Right ventricle myocardium inferior (tissue), 1 donor: ENCODE data around the gene NMT2. TPM values are rescaled to one million over a fixed set of nuclear protein-coding genes. Genes with fewer than 3 reads are reported as not detected.
A peak's percentile ranks its signal among the peaks of the same experiment; 100 is the strongest.
"Not testable (repeated sequence)": the region's sequence is repeated elsewhere in the genome, so short reads cannot be mapped to it uniquely, and the experiment has no call there.

Experiments
- ATAC-seq: fragments of 200-7000 bp; cut with Tn5 transposase; one replicate; pipeline ENCODE4 v1.9.1; 2020; ENCODE audit warnings: mild to moderate bottlenecking, moderate library complexity
- DNase-seq: peaks from one replicate; pipeline ENCODE4 v3.0.0; 2021; ENCODE audit errors: missing footprints
- intact Hi-C: fragments of 100-400 bp; cut with DNase I; formaldehyde crosslinking; loops from one replicate; pipeline ENCODE4 v1.11.0; 2022
- long read RNA-seq: library from polyadenylated mRNA; unstranded; transcript quantifications from one replicate; pipeline ENCODE4 v2.0.0, GENCODE V29; 2021
- total RNA-seq: library from RNA; stranded (reverse); fragmentation: NEBNext Ultra II Directional; extraction: Animal tissue kit (Norgen Biotek cat#: 25700); gene quantifications from one replicate; pipeline ENCODE4 v1.2.1, GENCODE V29; 2021
- donor health status: DM: no; HTN: yes; CAD: no; lungs with severe emphysema.

The NMT2 gene
- 14.3 TPM for total RNA-seq
- long read RNA-seq, partial matches to known transcripts, result 1 of 5 reads
- long read RNA-seq, other reads (novel, unspliced or antisense), result 1 of 5 reads

- ATAC-seq (peak; percentile 90), DNase-seq (peak; percentile 93)
- intact Hi-C loops, result loop anchor here (2.0 to 10.0 kb wide), 5 partner anchors 28 to 564 kb away; partner anchors contain the start of genes MEIG1 and SUV39H2
These were observed at the start of gene NMT2 for GRCh38 chr10:15168291-15168785. Gene NMT2, minus strand, starts transcription at chr10:15168693. Its CDS starts 81 bp downstream, at chr10:15168612.

GRCh38 chr10:15216700-15217099 is 48.2 kb upstream of the NMT2 start:
- ATAC-seq (no peak), DNase-seq (no peak)
- intact Hi-C loops, result no loop called here

DNA sequence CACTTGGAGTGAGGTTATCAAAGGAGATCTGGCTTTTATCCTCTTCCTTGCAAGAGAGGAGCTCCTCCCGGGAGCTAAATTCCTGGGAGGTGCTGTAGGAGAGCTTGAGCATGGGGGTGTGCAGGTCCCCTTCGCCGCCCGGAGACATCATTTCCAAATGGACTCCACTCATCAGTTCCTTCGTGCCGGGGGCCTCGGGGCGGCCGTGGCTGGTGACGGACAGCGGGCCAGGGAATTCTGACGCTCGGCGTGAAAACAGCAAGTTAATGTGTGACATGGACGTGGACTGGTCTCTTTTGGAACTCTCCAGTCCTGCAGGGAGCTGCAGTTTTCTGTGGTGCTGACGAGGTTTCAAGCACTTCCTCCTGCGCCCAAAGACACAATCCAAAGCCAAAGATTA is 45.7 kb upstream of the NMT2 start:
- intact Hi-C loops, result loop anchor here (5.0 kb wide), 1 partner anchor 203 kb away; no protein-coding TSS in a partner anchor
- ATAC-seq, result no peak

DNA sequence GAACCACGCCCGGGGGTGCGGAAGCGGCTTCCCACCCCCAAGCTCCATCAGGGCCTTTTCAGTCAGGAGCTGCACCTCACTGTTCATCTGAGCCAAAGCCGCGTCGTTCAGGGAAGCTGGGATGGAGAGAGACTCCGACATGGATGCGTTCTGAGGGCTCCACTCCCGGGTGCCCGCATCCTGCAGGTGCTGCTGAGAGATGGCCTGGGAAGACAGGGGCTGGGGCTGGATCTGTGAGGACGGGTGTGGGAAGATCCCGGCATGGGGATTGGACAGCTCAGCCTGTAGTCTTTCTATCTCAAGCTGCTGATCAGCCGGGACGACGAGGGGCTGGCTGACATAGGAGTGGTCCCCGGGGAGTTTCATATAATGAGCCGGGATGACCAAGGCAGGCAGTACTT is 45.0 kb upstream of the NMT2 start:
- no peak for DNase-seq
- intact Hi-C loops, result loop anchor here (5.0 kb wide), 1 partner anchor 204 kb away; no protein-coding TSS in a partner anchor
- ATAC-seq, result no peak

More for the DNA sequence above, 45.7 kb upstream of the NMT2 start:
- DNase-seq, result no peak

- no peak for ATAC-seq
- no peak for DNase-seq
- intact Hi-C loops, result loop anchor here (5.0 kb wide), 1 partner anchor 206 kb away; no protein-coding TSS in a partner anchor
These were observed 43.0 kb upstream of the NMT2 start for GRCh38 chr10:15211464-15211979.

GRCh38 chr10:15210521-15210920 is 42.0 kb upstream of the NMT2 start:
- ATAC-seq (no peak), DNase-seq (no peak)
- intact Hi-C loops, result loop anchor here (1.0 to 5.0 kb wide), 2 partner anchors 161 to 207 kb away; partner anchors contain the start of gene FAM171A1

- intact Hi-C loops, result loop anchor here (1.0 to 5.0 kb wide), 2 partner anchors 161 to 207 kb away; partner anchors contain the start of gene FAM171A1
- ATAC-seq (peak; percentile 85), DNase-seq (peak; percentile 73)
These were observed 41.5 kb upstream of the NMT2 start for GRCh38 chr10:15209827-15210509.

GRCh38 chr10:15208221-15208620 is 39.7 kb upstream of the NMT2 start:
- intact Hi-C loops, result no loop called here
- ATAC-seq, result no peak
- DNase-seq, result no peak

- DNase-seq, intact Hi-C loops, ATAC-seq: not testable (repeated sequence)
These were observed 38.9 kb upstream of the NMT2 start for GRCh38 chr10:15207410-15207809.

- intact Hi-C loops, result no loop called here
- DNase-seq, result no peak
- ATAC-seq, result no peak
These were observed 34.1 kb upstream of the NMT2 start for GRCh38 chr10:15202639-15203038.

GRCh38 chr10:15202301-15202621 is 33.8 kb upstream of the NMT2 start:
- ATAC-seq, DNase-seq, intact Hi-C loops: not testable (repeated sequence)

DNA sequence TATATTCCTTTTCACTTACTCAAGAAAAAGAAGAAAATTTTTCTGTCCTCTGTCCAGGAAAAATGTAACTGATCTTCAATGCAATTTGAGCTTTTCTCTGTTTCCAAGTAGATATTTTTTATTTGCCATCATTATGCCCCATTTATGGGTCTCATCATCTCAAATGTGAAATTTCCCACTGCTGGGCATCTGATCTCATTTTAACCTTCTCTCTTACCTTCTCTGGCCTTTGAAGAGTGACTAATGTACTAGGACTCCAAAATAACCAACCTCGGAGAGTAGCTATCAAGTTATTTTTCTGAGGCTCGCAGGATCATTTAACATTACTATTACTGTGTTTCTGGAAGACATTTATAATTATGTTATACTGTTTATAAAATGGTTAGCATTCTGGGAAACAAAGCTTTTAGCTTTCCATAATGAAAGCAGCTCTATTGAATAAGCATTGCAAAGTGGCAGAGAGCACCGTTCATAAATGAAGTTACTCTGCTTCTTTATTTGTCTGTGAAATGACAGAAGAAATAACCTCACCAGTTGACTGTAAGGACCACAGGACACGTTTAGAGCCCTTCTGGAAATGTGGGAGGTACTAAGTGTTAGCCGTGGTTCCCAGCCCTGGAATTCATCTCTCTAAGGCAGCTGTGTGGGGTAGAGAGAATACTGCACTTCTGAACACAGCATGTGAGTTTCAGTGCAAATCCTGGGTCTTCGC is 33.3 kb upstream of the NMT2 start:
- ATAC-seq, result no peak

GRCh38 chr10:15200626-15201025 is 32.1 kb upstream of the NMT2 start:
- DNase-seq (no peak), ATAC-seq (no peak)
- intact Hi-C loops, result no loop called here

More for the DNA sequence above, 33.3 kb upstream of the NMT2 start:
- DNase-seq, result no peak
- intact Hi-C loops, result no loop called here

DNA sequence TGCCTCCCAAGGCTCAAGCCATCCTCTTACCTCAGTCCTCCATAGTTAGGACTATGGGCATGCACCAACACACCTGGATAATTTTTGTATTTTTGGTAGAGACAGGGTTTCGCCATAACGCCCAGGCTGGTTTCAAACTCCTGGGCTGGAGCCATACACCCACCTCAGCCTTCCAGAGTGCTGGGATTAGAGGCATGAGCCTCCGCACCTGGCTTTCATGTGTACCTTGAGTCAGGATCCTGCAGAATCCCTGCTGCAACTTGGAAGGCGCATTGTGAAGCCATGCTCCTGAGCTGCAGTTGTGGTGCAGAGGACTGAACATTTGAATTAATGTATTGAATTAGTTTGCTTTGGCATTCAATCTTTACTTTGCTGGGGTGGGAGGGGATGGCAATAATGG is 29.4 kb upstream of the NMT2 start:
- DNase-seq (no peak), ATAC-seq (no peak)
- intact Hi-C loops, result loop anchor here (2.0 kb wide), 1 partner anchor 29 kb away; the partner anchor contains the start of gene NMT2

- intact Hi-C loops, result loop anchor here (2.0 kb wide), 1 partner anchor 28 kb away; the partner anchor contains the start of gene NMT2
- ATAC-seq (no peak), DNase-seq (no peak)
These were observed 28.8 kb upstream of the NMT2 start for GRCh38 chr10:15197276-15197675.

- DNase-seq (no peak), ATAC-seq (peak; percentile 44)
- intact Hi-C loops, result loop anchor here (2.0 kb wide), 1 partner anchor 27 kb away; the partner anchor contains the start of gene NMT2
These were observed 27.7 kb upstream of the NMT2 start for GRCh38 chr10:15196021-15196834.

GRCh38 chr10:15189133-15189885 is 20.8 kb upstream of the NMT2 start:
- intact Hi-C loops, result no loop called here
- no peak for ATAC-seq
- DNase-seq, result no peak

DNA sequence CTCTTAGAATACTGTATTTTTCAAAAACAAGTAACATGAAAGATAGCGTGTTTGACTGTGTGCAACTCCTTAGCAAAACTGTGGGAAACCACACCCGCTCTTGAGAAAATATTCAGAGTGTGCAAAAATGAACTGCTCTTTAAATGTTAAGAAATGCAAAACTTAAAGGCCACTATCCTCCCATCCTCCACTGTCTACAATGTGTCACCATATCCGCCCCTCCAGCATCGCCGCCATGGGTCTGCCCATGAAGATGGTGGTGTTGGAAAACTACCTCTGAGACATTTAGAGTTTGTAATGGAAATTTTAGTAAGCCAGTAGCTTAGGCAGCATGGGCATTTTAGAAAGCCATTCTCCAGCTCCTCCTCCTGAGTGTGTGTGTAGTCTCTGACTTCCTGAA is 20.1 kb upstream of the NMT2 start:
- DNase-seq, result no peak
- ATAC-seq, result no peak
- intact Hi-C loops, result no loop called here
